NCI-H1048 (cell line): ENCODE results near the gene ARHGEF18.

Experiments used
- DNase-seq: peaks from one replicate; lab custom pipeline; 2025; lab: John Stamatoyannopoulos, UW

ARHGEF18 gene

GRCh38 chr19:7385062-7385461 lies 36.3 kb downstream of the ARHGEF18 start:
- no peak for DNase-seq

GRCh38 chr19:7386308-7386707 lies 37.6 kb downstream of the ARHGEF18 start:
- no peak for DNase-seq

DNA sequence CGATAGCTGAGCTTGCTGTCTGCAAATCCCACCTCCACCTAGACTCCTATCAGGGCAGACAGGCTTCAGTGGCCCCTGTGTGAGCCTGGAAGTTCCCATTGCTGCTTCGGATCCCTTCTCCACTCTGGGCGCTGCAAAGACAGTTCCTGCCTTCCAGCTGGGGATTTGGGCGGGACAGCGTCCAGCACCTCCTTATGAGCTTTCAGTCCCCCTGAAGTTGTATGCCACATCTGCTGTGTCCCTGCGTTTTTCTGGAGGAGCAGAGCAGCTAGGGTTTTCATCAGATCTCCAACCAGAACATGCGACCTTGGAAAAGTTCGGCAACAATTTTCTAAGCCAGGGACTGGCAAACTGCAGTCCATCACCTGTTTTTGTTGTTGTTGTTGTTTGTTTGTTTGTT lies 38.0 kb downstream of the ARHGEF18 start:
- no peak for DNase-seq

- no peak for DNase-seq
These were observed 42.5 kb downstream of the ARHGEF18 start for GRCh38 chr19:7391218-7391670.

DNA sequence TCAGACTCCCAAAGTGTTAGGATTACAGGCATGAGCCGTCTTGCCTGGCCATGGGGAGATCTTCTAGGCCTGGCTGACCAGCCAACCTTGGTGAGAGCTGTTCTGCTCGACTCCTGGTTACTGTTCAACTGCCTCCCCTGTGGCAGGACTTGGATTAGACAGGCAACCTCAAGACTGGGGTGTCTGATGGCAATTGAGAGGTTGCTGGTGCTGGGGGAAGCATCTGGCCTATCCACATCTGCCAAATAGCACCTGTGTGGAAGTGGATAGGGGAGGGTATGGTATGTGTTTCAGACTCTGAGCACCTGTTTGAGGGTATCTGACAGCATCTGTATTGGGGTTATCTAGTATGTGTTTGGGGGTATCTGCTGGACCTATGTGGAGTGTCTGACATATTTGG lies 44.7 kb downstream of the ARHGEF18 start:
- no peak for DNase-seq

- no peak for DNase-seq
These were observed 45.4 kb downstream of the ARHGEF18 start for GRCh38 chr19:7393939-7394730.

GRCh38 chr19:7394731-7395359 lies 46.1 kb downstream of the ARHGEF18 start:
- peak; percentile 64 for DNase-seq

DNA sequence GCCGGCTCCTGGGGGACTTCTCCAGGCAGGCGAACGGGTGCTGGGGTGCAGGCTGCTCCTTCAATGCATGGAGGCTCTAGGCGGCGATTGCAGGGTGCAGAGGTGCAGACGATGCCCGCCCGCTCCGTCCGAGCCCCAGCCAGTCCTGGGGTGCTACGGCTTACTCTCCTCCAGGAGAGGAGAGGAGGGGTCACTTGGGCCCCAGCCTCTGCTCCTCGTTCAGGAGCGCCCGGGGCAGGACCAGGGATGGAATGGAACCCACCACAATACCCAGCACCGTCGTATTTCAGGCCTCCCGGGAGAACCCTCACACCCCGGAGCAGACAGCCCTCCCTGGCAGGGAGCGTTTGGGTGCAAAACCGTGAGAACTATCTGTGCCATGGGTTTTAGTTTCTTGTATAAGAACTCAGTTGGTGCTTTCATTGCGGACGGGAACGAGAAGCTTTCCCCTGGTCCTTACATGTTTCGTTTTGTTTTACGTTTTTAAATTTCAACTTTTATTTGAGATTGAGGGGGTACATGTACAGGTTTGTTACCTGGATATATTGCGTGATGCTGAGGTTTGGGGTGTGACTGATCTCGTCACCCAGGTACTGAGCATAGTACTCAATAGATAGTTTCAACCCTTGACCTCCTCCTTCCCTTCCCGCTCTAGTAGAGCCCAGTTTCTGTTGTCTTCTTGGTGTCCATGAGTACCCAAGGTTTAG lies 46.8 kb downstream of the ARHGEF18 start:
- DNase-seq, result no peak

DNA sequence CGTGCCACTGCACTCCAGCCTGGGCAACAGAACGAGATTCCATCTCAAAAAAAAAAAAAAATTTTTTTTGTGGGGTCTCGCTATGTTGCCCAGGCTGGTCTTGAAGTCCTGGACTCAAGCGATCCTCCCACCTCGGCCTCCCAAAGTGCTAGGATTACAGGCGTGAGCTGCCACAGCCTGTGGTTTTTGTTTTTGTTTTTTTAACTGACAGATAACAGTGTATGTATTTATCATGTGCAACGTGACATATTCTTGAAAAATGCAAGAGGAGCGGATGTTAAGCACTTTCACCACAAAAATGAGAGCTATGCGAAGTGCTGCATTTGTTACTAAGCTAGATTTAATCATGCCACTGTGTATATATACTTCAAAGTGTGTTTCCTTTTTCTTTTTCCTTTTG lies 49.0 kb downstream of the ARHGEF18 start:
- no peak for DNase-seq
